Lower leg skin (tissue), 3 donors: ENCODE data around the gene DOCK1.

Experiments
- POLR2A ChIP-seq, 2 donors: fragments of 450-650 bp; IDR thresholded peaks; one replicate each; pipeline ENCODE4 v1.6.1; 2016 to 2017; ENCODE audit warnings: antibody characterized with exemption in 2 of 2, mild to moderate bottlenecking in 1 of 2, moderate library complexity in 1 of 2
- TF ChIP-seq, protein P1 (sequence below), 3 donors: fragments of 450-650 bp; IDR thresholded peaks; one replicate each; pipeline ENCODE4 v1.5.1; 2016; ENCODE audit warnings: antibody characterized with exemption in 3 of 3, mild to moderate bottlenecking in 3 of 3, moderate library complexity in 2 of 3

- TF ChIP-seq, protein P1, sequence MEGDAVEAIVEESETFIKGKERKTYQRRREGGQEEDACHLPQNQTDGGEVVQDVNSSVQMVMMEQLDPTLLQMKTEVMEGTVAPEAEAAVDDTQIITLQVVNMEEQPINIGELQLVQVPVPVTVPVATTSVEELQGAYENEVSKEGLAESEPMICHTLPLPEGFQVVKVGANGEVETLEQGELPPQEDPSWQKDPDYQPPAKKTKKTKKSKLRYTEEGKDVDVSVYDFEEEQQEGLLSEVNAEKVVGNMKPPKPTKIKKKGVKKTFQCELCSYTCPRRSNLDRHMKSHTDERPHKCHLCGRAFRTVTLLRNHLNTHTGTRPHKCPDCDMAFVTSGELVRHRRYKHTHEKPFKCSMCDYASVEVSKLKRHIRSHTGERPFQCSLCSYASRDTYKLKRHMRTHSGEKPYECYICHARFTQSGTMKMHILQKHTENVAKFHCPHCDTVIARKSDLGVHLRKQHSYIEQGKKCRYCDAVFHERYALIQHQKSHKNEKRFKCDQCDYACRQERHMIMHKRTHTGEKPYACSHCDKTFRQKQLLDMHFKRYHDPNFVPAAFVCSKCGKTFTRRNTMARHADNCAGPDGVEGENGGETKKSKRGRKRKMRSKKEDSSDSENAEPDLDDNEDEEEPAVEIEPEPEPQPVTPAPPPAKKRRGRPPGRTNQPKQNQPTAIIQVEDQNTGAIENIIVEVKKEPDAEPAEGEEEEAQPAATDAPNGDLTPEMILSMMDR (IDR thresholded peaks at IDR 0.05) = no peak
- TF ChIP-seq POLR2A (IDR thresholded peaks at IDR 0.05) = no peak
These were observed 21.3 kb downstream of the DOCK1 start for GRCh38 chr10:126926568-126926967.
